GM18505 (cell line): ENCODE measurements around the gene ARHGEF1.
"Not testable (repeated sequence)": the region's sequence is repeated elsewhere in the genome, so short reads cannot be mapped to it uniquely, and the experiment has no call there.

Experiments used
- ATAC-seq: cut with Tn5 transposase; IDR thresholded peaks from one replicate; pipeline ENCODE4 v1.9.1; 2021; ENCODE audit not compliant: unreplicated experiment
- POLR2A ChIP-seq: IDR thresholded peaks from 4 replicates; pipeline ENCODE4 v1.6.1; 2011; ENCODE audit warnings: borderline replicate concordance; ENCODE audit not compliant: insufficient read depth, insufficient read length; ENCODE audit errors: extremely low read depth

The ARHGEF1 gene

GRCh38 chr19:41909706-41910105, 26.7 kb downstream of the ARHGEF1 start:
- no peak for ATAC-seq
- TF ChIP-seq POLR2A, result no peak

GRCh38 chr19:41910240-41910991, 27.4 kb downstream of the ARHGEF1 start:
- ATAC-seq, result no peak

GRCh38 chr19:41910992-41911888, 28.3 kb downstream of the ARHGEF1 start:
- TF ChIP-seq POLR2A, result peak; percentile 28
- ATAC-seq, result no peak

More at GRCh38 chr19:41910240-41910991, 27.4 kb downstream of the ARHGEF1 start:
- peak; percentile 40 for TF ChIP-seq POLR2A

GRCh38 chr19:41911889-41912731, 29.1 kb downstream of the ARHGEF1 start:
- ATAC-seq, result no peak
- peak; percentile 26 for TF ChIP-seq POLR2A

- no peak for ATAC-seq
- TF ChIP-seq POLR2A, result no peak
Observed at GRCh38 chr19:41912899-41913537, 30.0 kb downstream of the ARHGEF1 start.

- no peak for TF ChIP-seq POLR2A
- no peak for ATAC-seq
Observed at GRCh38 chr19:41913538-41914423, 30.8 kb downstream of the ARHGEF1 start.

GRCh38 chr19:41914424-41914834, 31.4 kb downstream of the ARHGEF1 start:
- ATAC-seq, result not testable (repeated sequence)

- no peak for TF ChIP-seq POLR2A
- ATAC-seq, result no peak
Observed at GRCh38 chr19:41915021-41915775, 32.2 kb downstream of the ARHGEF1 start.

GRCh38 chr19:41915776-41916414, 32.9 kb downstream of the ARHGEF1 start:
- ATAC-seq, result no peak
- TF ChIP-seq POLR2A, result no peak

- TF ChIP-seq POLR2A, result no peak
- ATAC-seq, result no peak
Observed at GRCh38 chr19:41917676-41918075, 34.7 kb downstream of the ARHGEF1 start.

- no peak for ATAC-seq
- no peak for TF ChIP-seq POLR2A
Observed at GRCh38 chr19:41918095-41918494, 35.1 kb downstream of the ARHGEF1 start.
